Neuronal stem cell (in vitro differentiated cells): ENCODE measurements around the gene THAP3.

Experiments
- DNase-seq: peaks from one replicate; pipeline ENCODE4 v3.0.0-alpha.2; 2013; ENCODE audit warnings: low spot score
- H2AFZ ChIP-seq: one replicate; pipeline ENCODE4 v1.6.1; 2013; ENCODE audit warnings: mild to moderate bottlenecking, low read length, inconsistent platforms
- H2AK5ac ChIP-seq: 2 replicates; pipeline ENCODE4 v1.6.1; 2013; ENCODE audit warnings: low read depth, mild to moderate bottlenecking, inconsistent platforms, low read length, moderate library complexity, mixed read lengths
- H2BK120ac ChIP-seq: 2 replicates; pipeline ENCODE4 v1.6.1; 2013; ENCODE audit warnings: low read depth, mild to moderate bottlenecking, inconsistent platforms, low read length, moderate library complexity, mixed read lengths
- H2BK12ac ChIP-seq: one replicate; pipeline ENCODE4 v1.6.1; 2013; ENCODE audit warnings: low read length, inconsistent platforms
- H2BK15ac ChIP-seq: 2 replicates; pipeline ENCODE4 v1.6.1; 2013; ENCODE audit warnings: mild to moderate bottlenecking, low read length, inconsistent platforms, mixed read lengths
- H2BK5ac ChIP-seq: one replicate; pipeline ENCODE4 v1.6.1; 2013; ENCODE audit warnings: inconsistent platforms, mild to moderate bottlenecking, low read length, moderate library complexity
- H3K14ac ChIP-seq: one replicate; pipeline ENCODE4 v1.6.1; 2013; ENCODE audit warnings: low read length, inconsistent platforms
- H3K18ac ChIP-seq: 2 replicates; pipeline ENCODE4 v1.6.1; 2013; ENCODE audit warnings: low read length, inconsistent platforms
- H3K23ac ChIP-seq: 2 replicates; pipeline ENCODE4 v1.6.1; 2013; ENCODE audit warnings: low read depth, mild to moderate bottlenecking, mixed read lengths, low read length, inconsistent platforms; ENCODE audit not compliant: poor library complexity
- H3K27ac ChIP-seq: replicated peaks from 3 replicates; pipeline ENCODE4 v1.5.1; 2013; ENCODE audit warnings: low read length, inconsistent platforms
- H3K27me3 ChIP-seq, 3 experiments: 2 replicates each; pipeline ENCODE4 v1.6.1; 2013; ENCODE audit warnings: low read length in 3 of 3, mild to moderate bottlenecking in 2 of 3, inconsistent platforms in 1 of 3, low read depth in 1 of 3, mixed read lengths in 1 of 3, moderate library complexity in 1 of 3; ENCODE audit not compliant: control insufficient read depth in 3 of 3, insufficient read depth in 3 of 3
- H3K36me3 ChIP-seq, 2 donors: replicated peaks in 1 of 2; 2 replicates each; pipeline ENCODE4 v1.6.1; 2013; ENCODE audit warnings: low read length in 2 of 2; ENCODE audit not compliant: control insufficient read depth in 2 of 2, insufficient read depth in 2 of 2
- H3K4ac ChIP-seq: 2 replicates; pipeline ENCODE4 v1.6.1; 2013; ENCODE audit warnings: inconsistent platforms, mild to moderate bottlenecking, low read length, moderate library complexity
- H3K4me1 ChIP-seq, 2 donors: 1 replicate in 1 of 2; 2 replicates in 1 of 2; pipeline ENCODE4 v1.6.1; 2013; ENCODE audit warnings: low read length in 2 of 2, low read depth in 1 of 2; ENCODE audit not compliant: control insufficient read depth in 2 of 2, insufficient read depth in 1 of 2
- H3K4me2 ChIP-seq: one replicate; pipeline ENCODE4 v1.6.1; 2013; ENCODE audit warnings: mild to moderate bottlenecking, low read length, inconsistent platforms; ENCODE audit not compliant: insufficient read depth, poor library complexity, severe bottlenecking
- H3K4me3 ChIP-seq, 2 donors: 2 replicates each; pipeline ENCODE4 v1.5.1; 2013; ENCODE audit warnings: low read length in 2 of 2, mild to moderate bottlenecking in 2 of 2, inconsistent platforms in 1 of 2, moderate library complexity in 1 of 2
- H3K79me1 ChIP-seq: one replicate; pipeline ENCODE4 v1.6.1; 2013; ENCODE audit warnings: low read depth, mild to moderate bottlenecking, inconsistent platforms, low read length, moderate library complexity
- H3K9ac ChIP-seq: one replicate; pipeline ENCODE4 v1.6.1; 2013; ENCODE audit warnings: mild to moderate bottlenecking, low read depth, low read length, inconsistent platforms; ENCODE audit not compliant: poor library complexity
- H3K9me3 ChIP-seq, 2 donors: replicated peaks in 1 of 2; 2 replicates each; pipeline versions ENCODE3 to v1.6.1; 2013; ENCODE audit warnings: low read length in 2 of 2, mild to moderate bottlenecking in 2 of 2, inconsistent platforms in 1 of 2, low read depth in 1 of 2, mixed read lengths in 1 of 2, moderate library complexity in 1 of 2; ENCODE audit not compliant: control insufficient read depth in 2 of 2, insufficient read depth in 1 of 2
- H4K8ac ChIP-seq: one replicate; pipeline ENCODE4 v1.6.1; 2013; ENCODE audit warnings: low read depth, mild to moderate bottlenecking, inconsistent platforms, low read length, moderate library complexity
- H4K91ac ChIP-seq: one replicate; pipeline ENCODE4 v1.6.1; 2013; ENCODE audit warnings: low read length, low read depth, mild to moderate bottlenecking, inconsistent platforms; ENCODE audit not compliant: poor library complexity
- WGBS, 2 donors: extraction: QIAGEN DNeasy Blood & Tissue Kit; methylation state at CpG; one replicate each; pipeline ENCODE4 v1.1.7; 2013; ENCODE audit warnings: missing lambda C conversion rate in 2 of 2, mixed read lengths in 1 of 2; ENCODE audit not compliant: insufficient read length in 2 of 2, insufficient replicate concordance in 1 of 2; ENCODE audit errors: extremely low coverage in 2 of 2; 5-methylcytosine and 5-hydroxymethylcytosine counted together

The THAP3 gene

DNA sequence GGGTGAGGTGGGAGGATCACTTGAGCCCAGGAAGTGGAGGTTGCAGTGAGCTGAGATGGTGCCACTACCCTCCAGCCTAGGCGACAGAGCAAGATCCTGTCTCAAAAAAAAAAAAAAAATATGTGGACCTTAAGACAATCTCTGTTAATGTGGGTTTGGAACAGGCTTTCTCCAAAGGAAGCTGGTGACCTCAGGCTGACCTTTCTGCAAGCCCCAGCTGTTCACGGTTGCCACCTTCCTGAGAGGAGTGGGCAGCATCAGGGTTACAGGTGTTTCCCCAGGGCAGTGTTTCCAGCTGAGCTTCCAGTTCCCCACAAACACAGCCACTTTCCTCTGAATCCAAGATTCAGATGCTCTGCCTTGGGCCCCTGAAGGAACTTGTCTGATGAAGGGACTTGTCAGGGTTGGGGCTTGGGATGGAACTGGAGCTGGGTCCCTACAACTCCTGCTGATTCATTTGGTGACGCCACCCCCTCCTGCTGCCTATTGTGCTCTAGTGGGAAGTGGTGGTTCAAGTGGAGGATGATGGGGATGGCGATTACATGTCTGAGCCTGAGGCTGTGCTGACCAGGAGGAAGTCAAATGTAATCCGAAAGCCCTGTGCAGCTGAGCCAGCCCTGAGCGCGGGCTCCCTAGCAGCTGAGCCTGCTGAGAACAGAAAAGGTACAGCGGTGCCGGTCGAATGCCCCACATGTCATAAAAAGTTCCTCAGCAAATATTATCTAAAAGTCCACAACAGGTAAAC, 42.9 kb upstream of the THAP3 start:
- H3K23ac ChIP-seq = no peak overlapping the region
- H2AFZ ChIP-seq = no peak overlapping the region
- peaks cover 6 to 18% of the 10 kb centered on the region in 2 donors for H3K36me3 ChIP-seq
- H4K91ac ChIP-seq = no peak overlapping the region
- no peak overlapping the region for H3K27ac ChIP-seq
- H3K79me1 ChIP-seq = peaks cover 20% of the 10 kb centered on the region
- no peak overlapping the region for H3K18ac ChIP-seq
- no peak overlapping the region for H2BK15ac ChIP-seq
- no peaks in the 10 kb centered on the region for H3K27me3 ChIP-seq
- no peak overlapping the region for H4K8ac ChIP-seq
- peaks cover 14 to 27% of the 10 kb centered on the region in 2 donors for H3K4me1 ChIP-seq
- H3K9ac ChIP-seq = no peak overlapping the region
- no peak overlapping the region for H3K4ac ChIP-seq
- H2BK5ac ChIP-seq = no peak overlapping the region
- WGBS, 2 donors = no CpG with 5 or more reads among the region's 10 CpGs
- no peak for DNase-seq
- H3K9me3 ChIP-seq = no peaks in the 10 kb centered on the region
- H2BK120ac ChIP-seq = no peak overlapping the region
- H2AK5ac ChIP-seq = no peak overlapping the region
- H3K4me3 ChIP-seq = peak overlapping the region in 1 of 2 donors; percentile 6
- no peak overlapping the region for H3K14ac ChIP-seq
- no peak overlapping the region for H2BK12ac ChIP-seq
- H3K4me2 ChIP-seq = no peak overlapping the region

DNA sequence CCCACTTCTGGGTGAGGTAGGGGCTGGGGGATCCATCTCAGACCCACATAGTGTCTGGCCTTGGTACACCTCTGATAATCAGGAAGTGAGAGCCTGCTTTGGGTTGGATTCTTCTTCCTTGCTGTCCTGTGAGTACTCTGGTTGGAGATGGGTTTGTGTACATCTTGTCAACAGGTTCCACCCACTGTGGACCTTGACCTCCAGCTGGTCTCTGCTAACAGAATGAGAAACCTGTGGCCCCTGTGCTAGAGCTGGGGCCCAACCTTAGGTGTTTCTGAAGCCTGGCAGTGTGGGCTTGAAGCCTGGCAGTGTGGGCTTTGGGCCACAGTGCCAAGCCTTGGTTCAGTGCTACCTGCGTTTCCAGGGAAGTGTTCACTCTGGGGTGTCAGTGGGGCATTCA, 42.3 kb upstream of the THAP3 start:
- Histone ChIP-seq H3K4me3 (no peak overlapping the region), H2AK5ac (no peak overlapping the region), H3K14ac (no peak overlapping the region), H2BK12ac (no peak overlapping the region), H4K8ac (no peak overlapping the region), H3K36me3 (peaks cover 6 to 23% of the 10 kb centered on the region in 2 donors), H3K9ac (no peak overlapping the region), H4K91ac (no peak overlapping the region), H2BK15ac (no peak overlapping the region), H3K4me1 (peaks cover 14 to 27% of the 10 kb centered on the region in 2 donors), H2AFZ (no peak overlapping the region), H2BK120ac (no peak overlapping the region), H3K23ac (no peak overlapping the region), H3K4me2 (no peak overlapping the region), H3K27me3 (no peaks in the 10 kb centered on the region), H3K18ac (no peak overlapping the region), H3K79me1 (peaks cover 20% of the 10 kb centered on the region), H3K27ac (no peak overlapping the region), H2BK5ac (no peak overlapping the region), H3K4ac (no peak overlapping the region), H3K9me3 (no peaks in the 10 kb centered on the region)
- DNase-seq = no peak
- no CpG with 5 or more reads among the region's 1 CpG for WGBS, 2 donors

DNA sequence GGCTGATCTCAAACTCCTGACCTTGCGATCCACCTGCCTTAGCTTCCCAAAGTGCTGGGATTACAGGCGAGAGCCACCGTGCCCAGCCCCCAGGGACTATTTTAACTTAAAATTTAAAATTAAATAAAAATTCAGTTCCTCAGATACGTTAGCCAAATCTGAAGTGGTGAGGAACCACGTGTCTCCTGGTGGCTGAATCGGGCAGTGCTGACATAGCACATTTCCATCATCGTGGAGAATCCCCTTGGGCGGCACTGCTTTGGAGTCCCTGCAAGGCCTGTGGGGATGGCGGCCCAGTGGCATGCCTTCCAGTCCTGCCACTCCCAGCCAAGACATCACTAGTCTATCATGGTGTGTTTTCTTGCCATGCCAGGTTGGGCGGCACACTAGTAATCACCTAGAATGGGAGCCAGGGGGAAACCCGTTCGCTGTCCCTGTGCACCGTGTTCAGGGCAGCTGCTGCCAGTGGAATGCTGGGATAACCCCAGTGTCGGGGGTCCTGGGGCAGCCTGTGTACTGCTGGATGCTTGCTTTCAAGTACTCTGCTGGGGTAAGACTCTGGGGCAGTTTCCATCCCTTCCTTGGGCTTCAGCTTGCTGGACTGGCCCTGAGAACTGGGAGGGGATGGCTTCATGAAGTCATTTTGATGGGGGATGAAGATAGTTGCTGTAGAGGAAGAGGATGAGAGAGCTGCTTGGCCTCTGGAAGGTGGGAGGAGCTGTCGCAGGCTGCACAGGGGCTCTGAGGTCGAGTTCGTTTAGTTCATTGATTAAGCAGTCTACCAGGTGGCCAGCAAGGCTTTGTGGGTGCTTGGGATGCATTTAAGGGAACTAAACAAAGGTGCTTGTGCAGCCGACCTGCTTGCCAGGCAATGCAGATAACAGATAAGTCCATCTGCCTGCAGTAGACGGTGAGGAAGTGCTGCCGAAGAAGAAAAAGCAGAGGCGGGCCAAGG, 40.3 kb upstream of the THAP3 start:
- no peak overlapping the region for H2BK15ac ChIP-seq
- peaks cover 9 to 11% of the 10 kb centered on the region in 2 donors for H3K4me1 ChIP-seq
- no peak overlapping the region for H3K9ac ChIP-seq
- no peak overlapping the region for H3K4me2 ChIP-seq
- peaks cover 23 to 43% of the 10 kb centered on the region in 2 donors for H3K36me3 ChIP-seq
- H2BK12ac ChIP-seq = no peak overlapping the region
- H4K91ac ChIP-seq = no peak overlapping the region
- no peak overlapping the region for H2BK5ac ChIP-seq
- H3K79me1 ChIP-seq = peaks cover 19% of the 10 kb centered on the region
- H2AFZ ChIP-seq = no peak overlapping the region
- H3K27me3 ChIP-seq = no peaks in the 10 kb centered on the region
- H3K9me3 ChIP-seq = no peaks in the 10 kb centered on the region
- H4K8ac ChIP-seq = peak overlapping the region; percentile 43
- no peak overlapping the region for H3K18ac ChIP-seq
- no peak overlapping the region for H2AK5ac ChIP-seq
- H3K14ac ChIP-seq = no peak overlapping the region
- peak overlapping the region; percentile 65 for H3K23ac ChIP-seq
- H2BK120ac ChIP-seq = no peak overlapping the region
- H3K27ac ChIP-seq = no peak overlapping the region
- DNase-seq = no peak
- no CpG with 5 or more reads among the region's 21 CpGs for WGBS, 2 donors
- peak overlapping the region; percentile 53 for H3K4ac ChIP-seq
- no peak overlapping the region for H3K4me3 ChIP-seq
